ENCODE measurements around the gene TCIRG1.

DNA sequence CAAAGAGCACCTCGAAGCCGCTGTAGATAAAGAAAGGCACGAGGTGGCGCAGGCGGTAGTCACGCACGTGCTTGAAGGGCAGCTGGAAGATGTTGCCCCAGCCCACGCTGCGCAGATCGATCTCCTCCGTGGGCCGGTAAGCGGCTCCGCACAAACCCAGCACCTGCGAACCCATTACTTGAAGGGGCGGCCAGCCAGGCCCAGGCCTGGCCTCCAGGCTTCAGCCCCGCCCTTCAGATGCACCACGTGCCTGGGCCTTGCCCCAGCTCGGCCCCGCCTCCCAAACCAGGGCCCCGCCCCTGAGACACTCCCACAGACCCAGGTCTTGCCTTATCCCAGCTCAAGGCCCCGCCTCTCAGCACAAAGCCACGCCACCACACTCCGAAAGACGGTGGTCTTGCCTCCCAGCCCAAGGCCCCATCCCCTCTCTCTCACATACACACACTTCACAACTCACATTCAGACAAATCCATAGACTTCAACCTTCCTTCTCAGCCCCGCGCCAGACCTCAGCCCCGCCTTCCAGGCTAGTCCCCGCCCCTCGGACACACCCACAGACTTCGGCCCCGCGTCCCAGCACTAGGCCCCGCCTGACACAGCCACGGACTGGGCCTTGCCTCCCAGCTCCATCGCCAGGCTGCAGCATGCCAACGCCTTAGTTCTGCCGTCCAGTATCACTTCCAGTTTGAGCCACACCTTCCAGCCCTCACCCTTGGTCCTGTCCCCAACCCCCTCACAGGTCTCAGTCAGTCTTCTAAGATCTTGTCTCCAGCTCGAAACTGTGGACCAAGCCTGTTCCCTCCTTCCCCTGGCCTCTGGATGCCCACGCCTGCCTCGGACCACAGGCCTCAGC lies 42.0 kb upstream of the TCIRG1 start:
- TF ChIP-seq, protein P1, sequence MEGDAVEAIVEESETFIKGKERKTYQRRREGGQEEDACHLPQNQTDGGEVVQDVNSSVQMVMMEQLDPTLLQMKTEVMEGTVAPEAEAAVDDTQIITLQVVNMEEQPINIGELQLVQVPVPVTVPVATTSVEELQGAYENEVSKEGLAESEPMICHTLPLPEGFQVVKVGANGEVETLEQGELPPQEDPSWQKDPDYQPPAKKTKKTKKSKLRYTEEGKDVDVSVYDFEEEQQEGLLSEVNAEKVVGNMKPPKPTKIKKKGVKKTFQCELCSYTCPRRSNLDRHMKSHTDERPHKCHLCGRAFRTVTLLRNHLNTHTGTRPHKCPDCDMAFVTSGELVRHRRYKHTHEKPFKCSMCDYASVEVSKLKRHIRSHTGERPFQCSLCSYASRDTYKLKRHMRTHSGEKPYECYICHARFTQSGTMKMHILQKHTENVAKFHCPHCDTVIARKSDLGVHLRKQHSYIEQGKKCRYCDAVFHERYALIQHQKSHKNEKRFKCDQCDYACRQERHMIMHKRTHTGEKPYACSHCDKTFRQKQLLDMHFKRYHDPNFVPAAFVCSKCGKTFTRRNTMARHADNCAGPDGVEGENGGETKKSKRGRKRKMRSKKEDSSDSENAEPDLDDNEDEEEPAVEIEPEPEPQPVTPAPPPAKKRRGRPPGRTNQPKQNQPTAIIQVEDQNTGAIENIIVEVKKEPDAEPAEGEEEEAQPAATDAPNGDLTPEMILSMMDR (IDR thresholded peaks at IDR 0.05; ENCODE audit: low read length) = no peak
- no peak for TF ChIP-seq EZH2phosphoT487 (IDR thresholded peaks at IDR 0.05; ENCODE audit: low read length)
